Left lung (tissue), 10 donors: ENCODE measurements around the gene EPG5. TPM values are rescaled to one million over a fixed set of nuclear protein-coding genes. Genes with fewer than 3 reads are reported as not detected.

Experiments
- ATAC-seq: fragments of 200-7000 bp; cut with Tn5 transposase; one replicate; pipeline ENCODE4 v1.9.1; 2020; ENCODE audit warnings: moderate library complexity
- DNase-seq, 4 donors: peaks; one replicate each; pipeline ENCODE4 v3.0.0-alpha.2; 2013 to 2020
- H3K27ac ChIP-seq, 2 donors: fragments of 200-600 bp; sonication (generic) in 1 of 2; one replicate each; pipeline versions ENCODE4 v1.5.0 to v1.8.0; 2020 to 2021
- H3K27me3 ChIP-seq, 2 donors: fragments of 200-600 bp; sonication (generic) in 1 of 2; one replicate each; pipeline versions ENCODE4 v1.5.0 to v1.8.0; 2020 to 2021
- H3K36me3 ChIP-seq, 2 donors: fragments of 200-600 bp; sonication (generic) in 1 of 2; one replicate each; pipeline versions ENCODE4 v1.5.0 to v1.8.0; 2020 to 2021
- H3K4me1 ChIP-seq, 2 donors: fragments of 200-600 bp; one replicate each; pipeline ENCODE4 v1.8.0; 2021
- H3K4me3 ChIP-seq, 2 donors: fragments of 200-600 bp; sonication (generic) in 1 of 2; one replicate each; pipeline versions ENCODE4 v1.5.0 to v1.8.0; 2020 to 2021; ENCODE audit warnings: mild to moderate bottlenecking in 1 of 2
- H3K9me3 ChIP-seq, 2 donors: fragments of 200-600 bp; sonication (generic) in 1 of 2; one replicate each; pipeline versions ENCODE4 v1.5.0 to v1.8.0; 2020 to 2021
- intact Hi-C, 2 donors: fragments of 100-400 bp; cut with DNase I; formaldehyde crosslinking; loops; one replicate each; pipeline versions ENCODE4 v1.11.2 to v1.14.2; 2022
- polyA plus RNA-seq, 6 donors: library from polyadenylated mRNA; unstranded; fragments of 120-200 nt; gene quantifications; one replicate each; pipeline ENCODE4 v1.2.1, GENCODE V29; 2013; ENCODE audit not compliant: insufficient read length in 6 of 6
- total RNA-seq, 2 donors: library from RNA; stranded (reverse); fragmentation: NEBNext Ultra II Directional; extraction: Animal tissue kit (Norgen Biotek cat#: 25700); gene quantifications; one replicate each; pipeline ENCODE4 v1.2.1, GENCODE V29; 2021
- TF ChIP-seq, protein P1 (sequence below), 2 donors: fragments of 200-600 bp; sonication (generic) in 1 of 2; IDR thresholded peaks; one replicate each; pipeline versions ENCODE4 v1.5.0 to v1.8.0; 2021; ENCODE audit warnings: antibody characterized with exemption in 2 of 2
- donor health status: DM: no; HTN: yes; CAD: no.
- donor health status: DM: no; HTN: no; CAD: no.

The EPG5 gene
- total and polyA plus RNA-seq, 8 donors, result 27.3 to 38.0 (median 31.4) TPM

GRCh38 chr18:46001074-46001473, 33.9 kb upstream of the EPG5 start:
- DNase-seq, result no peak
- intact Hi-C loops, result no loop called here
- H3K4me1 ChIP-seq, result peaks cover 0 to 14% of the 10 kb centered on the region in 2 donors

GRCh38 chr18:45999536-45999935, 32.4 kb upstream of the EPG5 start:
- Histone ChIP-seq H3K27ac (peak overlapping the region in 1 of 2 donors; percentile 6), H3K27me3 (no peaks in the 10 kb centered on the region), H3K4me1 (peaks cover 0 to 14% of the 10 kb centered on the region in 2 donors), H3K36me3 (peaks cover 0 to 3% of the 10 kb centered on the region in 2 donors), H3K9me3 (peaks cover 0 to 5% of the 10 kb centered on the region in 2 donors), H3K4me3 (no peak overlapping the region)
- intact Hi-C loops, result no loop called here
- ATAC-seq (no peak), DNase-seq (no peak)
- TF ChIP-seq, protein P1, sequence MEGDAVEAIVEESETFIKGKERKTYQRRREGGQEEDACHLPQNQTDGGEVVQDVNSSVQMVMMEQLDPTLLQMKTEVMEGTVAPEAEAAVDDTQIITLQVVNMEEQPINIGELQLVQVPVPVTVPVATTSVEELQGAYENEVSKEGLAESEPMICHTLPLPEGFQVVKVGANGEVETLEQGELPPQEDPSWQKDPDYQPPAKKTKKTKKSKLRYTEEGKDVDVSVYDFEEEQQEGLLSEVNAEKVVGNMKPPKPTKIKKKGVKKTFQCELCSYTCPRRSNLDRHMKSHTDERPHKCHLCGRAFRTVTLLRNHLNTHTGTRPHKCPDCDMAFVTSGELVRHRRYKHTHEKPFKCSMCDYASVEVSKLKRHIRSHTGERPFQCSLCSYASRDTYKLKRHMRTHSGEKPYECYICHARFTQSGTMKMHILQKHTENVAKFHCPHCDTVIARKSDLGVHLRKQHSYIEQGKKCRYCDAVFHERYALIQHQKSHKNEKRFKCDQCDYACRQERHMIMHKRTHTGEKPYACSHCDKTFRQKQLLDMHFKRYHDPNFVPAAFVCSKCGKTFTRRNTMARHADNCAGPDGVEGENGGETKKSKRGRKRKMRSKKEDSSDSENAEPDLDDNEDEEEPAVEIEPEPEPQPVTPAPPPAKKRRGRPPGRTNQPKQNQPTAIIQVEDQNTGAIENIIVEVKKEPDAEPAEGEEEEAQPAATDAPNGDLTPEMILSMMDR (IDR thresholded peaks at IDR 0.05), result no peak

More at GRCh38 chr18:46001074-46001473, 33.9 kb upstream of the EPG5 start:
- Histone ChIP-seq H3K9me3 (peaks cover 0 to 5% of the 10 kb centered on the region in 2 donors), H3K4me3 (no peak overlapping the region), H3K36me3 (peaks cover 0 to 2% of the 10 kb centered on the region in 2 donors), H3K27ac (no peak overlapping the region), H3K27me3 (no peaks in the 10 kb centered on the region)
- ATAC-seq, result no peak
- TF ChIP-seq, protein P1 (IDR thresholded peaks at IDR 0.05), result no peak

DNA sequence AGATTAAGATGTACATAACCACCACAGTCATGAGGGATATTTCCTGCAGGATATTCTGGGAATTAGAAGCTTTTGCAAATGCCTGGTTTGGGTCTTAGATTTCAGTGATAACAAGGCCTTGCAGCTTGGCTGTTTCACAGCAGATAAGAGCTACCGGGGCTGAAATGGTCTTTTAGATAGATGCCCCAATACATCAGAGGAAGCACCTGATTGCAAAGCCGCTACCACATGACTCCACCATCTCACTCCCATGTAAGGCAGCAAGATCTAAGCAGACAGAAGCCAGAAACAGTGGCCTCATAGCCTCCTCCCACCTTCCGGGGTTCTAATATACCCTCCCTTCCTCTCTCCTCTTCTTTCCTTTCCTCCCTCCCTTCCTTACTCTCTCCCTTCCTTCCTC, 31.1 kb upstream of the EPG5 start:
- intact Hi-C loops, result no loop called here
- peaks cover 0 to 14% of the 10 kb centered on the region in 2 donors for H3K4me1 ChIP-seq
- TF ChIP-seq, protein P1 (IDR thresholded peaks at IDR 0.05), result no peak
- H3K27me3 ChIP-seq, result no peaks in the 10 kb centered on the region
- DNase-seq (no peak), ATAC-seq (no peak)
- peaks cover 0 to 5% of the 10 kb centered on the region in 2 donors for H3K9me3 ChIP-seq
- H3K27ac ChIP-seq, result peak overlapping the region in 1 of 2 donors; percentile 73
- peaks cover 0 to 6% of the 10 kb centered on the region in 2 donors for H3K36me3 ChIP-seq
- H3K4me3 ChIP-seq, result no peak overlapping the region

- Histone ChIP-seq H3K4me3 (no peak overlapping the region), H3K36me3 (peaks cover 0 to 12% of the 10 kb centered on the region in 2 donors), H3K27me3 (no peaks in the 10 kb centered on the region), H3K9me3 (peaks cover 0 to 5% of the 10 kb centered on the region in 2 donors), H3K27ac (peak overlapping the region in 1 of 2 donors; percentile 73), H3K4me1 (peaks cover 0 to 14% of the 10 kb centered on the region in 2 donors)
- intact Hi-C loops, result no loop called here
- TF ChIP-seq, protein P1 (IDR thresholded peaks at IDR 0.05), result no peak
- no peak for ATAC-seq
- no peak for DNase-seq
These were observed 30.6 kb upstream of the EPG5 start for GRCh38 chr18:45997700-45998151.

GRCh38 chr18:45995461-45995860, 28.3 kb upstream of the EPG5 start:
- H3K9me3 ChIP-seq, result no peaks in the 10 kb centered on the region
- peaks cover 0 to 14% of the 10 kb centered on the region in 2 donors for H3K4me1 ChIP-seq
- ATAC-seq (no peak), DNase-seq (no peak)
- TF ChIP-seq, protein P1 (IDR thresholded peaks at IDR 0.05), result no peak
- H3K4me3 ChIP-seq, result no peak overlapping the region
- peak overlapping the region in 1 of 2 donors; percentile 30 for H3K27ac ChIP-seq
- intact Hi-C loops, result no loop called here
- H3K36me3 ChIP-seq, result peaks cover 0 to 30% of the 10 kb centered on the region in 2 donors
- H3K27me3 ChIP-seq, result no peaks in the 10 kb centered on the region
